Kidney glomerular epithelial cell (primary cell): ENCODE results near the gene PCIF1.
"Not testable (repeated sequence)": the region's sequence is repeated elsewhere in the genome, so short reads cannot be mapped to it uniquely, and the experiment has no call there.

Experiments used
- DNase-seq: peaks from one replicate; lab custom pipeline; 2025; lab: John Stamatoyannopoulos, UW

The PCIF1 gene

DNA sequence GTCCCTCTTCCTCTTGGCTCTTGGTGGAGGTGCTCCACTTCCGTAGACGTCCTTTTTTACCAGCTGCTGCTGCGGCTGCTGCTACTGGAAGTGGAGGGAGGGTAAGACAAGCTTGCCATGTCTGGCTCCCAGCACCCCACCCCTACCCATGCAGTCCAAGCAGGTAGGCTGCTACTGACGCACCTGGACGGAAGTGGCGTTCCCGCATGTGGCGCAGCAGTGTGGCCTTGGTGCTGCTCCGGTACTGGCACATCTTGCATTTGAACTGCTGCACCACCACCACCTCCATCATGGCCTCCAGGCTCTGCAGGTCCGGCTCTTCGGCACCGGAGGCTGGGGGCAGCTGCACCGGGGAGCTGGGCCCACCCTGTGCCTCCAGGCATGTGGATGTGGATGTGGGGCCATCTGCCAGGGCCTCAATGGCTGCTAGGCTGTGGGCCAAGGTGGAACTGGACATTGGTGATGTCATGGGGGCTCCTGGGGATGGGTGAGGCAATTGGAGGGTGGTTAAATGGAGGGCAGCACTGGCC lies 33.1 kb downstream of the PCIF1 start:
- DNase-seq = no peak

DNA sequence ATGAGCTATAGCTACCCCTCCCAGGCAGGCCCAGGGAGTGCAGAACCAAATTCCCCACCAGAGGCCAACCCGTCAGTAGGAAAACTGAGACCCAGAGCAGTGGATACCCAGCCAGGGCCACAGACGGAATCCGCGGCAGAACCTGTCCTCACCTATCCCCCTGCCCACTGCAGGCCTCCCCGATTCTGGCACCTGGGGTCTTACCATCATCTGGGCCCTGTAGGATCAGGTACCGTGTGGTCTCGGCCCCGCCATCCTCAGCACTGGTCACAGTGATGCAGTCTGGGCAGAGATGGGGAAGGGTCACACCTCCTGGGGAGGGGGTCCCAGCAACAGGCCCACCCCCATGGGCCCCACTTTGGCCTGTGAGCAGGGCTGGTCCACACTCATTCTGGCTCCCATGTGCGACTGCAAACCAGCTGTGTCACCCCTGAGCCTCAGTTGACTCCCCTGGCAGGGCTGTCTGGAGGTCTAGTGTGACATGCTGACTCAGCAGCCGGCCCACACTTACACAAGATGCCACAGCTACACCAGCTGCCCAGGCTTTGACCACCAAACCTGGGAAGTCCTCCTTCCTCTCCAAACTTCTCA lies 33.7 kb downstream of the PCIF1 start:
- DNase-seq = no peak

DNA sequence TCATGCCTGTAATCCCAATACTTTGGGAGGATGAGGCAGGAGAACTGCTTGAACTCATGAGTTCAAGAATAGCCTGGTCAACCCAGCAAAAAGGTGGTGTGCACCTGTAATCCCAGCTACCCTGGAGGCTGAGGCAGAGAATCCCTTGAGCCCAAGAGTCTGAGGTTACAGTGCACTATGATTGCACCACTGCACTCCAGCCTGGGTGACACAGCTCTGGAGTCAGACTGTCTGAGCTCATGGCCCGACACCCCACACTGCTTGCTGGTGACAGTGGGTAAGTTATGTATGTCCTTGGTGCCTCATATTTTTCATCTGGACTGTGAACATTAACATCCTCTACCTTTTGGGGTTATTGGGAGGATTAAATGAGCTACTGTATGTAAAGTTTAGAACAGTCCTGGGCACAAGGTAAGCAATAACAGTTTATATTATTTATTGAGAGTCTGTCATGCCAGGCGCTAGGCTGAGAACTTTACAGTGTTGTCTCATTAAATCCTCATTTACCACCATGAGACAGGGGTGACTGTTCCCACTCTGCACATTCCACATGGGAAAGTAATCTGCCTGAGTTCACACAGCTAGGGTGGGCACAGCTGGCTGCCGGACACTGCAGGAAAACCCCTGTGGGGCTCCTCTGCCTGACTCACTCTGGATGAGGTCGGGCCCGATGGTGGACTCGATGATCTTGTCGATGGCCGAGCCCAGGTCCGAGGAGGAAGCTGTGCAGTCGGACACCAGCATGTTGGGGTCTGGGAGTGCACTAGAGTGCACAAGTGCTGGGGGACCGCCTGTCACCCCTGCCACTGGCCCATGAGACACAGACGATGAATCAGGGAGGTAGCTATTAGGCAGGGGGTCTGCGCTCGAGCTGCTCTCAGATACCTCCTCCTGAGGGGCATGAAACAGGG lies 34.6 kb downstream of the PCIF1 start:
- no peak for DNase-seq

DNA sequence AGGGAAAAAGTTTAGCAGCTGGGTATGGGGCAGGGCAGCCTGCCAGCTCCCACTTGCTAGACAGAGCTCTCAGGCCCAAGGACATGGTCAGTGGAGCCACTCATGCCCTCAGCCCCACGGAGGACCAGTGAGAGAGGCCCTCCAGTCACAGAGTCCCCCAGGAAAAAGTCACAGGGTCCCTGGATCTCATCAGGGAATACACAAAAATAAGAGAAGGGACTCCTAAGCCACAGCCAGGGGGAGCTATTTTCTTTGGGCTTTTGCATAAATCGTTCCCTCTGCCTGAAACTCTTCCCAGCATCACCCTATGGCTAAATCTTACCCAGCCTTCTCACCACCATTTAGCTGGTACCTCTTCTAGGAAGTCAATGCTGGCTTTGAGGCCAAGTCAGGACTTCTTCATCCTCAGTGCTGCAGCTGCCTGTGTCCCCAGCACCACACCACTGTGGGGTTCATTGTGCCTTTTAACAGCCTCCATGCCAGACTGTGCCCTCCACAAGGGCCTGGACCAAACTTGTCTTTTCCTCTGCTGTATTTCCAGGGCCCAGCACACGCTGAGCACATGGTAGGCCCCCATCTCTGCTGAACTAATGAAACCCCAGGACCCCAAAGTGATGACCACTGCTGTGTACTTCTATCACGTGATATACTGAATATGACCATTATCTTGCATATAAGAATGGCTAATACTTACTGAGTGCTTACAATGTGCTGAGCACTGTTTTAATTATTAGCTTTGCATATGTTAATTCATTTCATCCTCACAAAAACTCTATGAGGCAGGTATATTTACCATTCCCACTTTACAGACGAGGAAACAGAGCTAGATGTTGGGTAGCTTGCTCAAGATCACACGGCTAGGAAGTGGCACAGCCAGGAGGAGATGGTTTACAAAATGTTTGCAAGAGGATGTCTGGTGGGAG lies 35.5 kb downstream of the PCIF1 start:
- DNase-seq = peak; percentile 11

DNA sequence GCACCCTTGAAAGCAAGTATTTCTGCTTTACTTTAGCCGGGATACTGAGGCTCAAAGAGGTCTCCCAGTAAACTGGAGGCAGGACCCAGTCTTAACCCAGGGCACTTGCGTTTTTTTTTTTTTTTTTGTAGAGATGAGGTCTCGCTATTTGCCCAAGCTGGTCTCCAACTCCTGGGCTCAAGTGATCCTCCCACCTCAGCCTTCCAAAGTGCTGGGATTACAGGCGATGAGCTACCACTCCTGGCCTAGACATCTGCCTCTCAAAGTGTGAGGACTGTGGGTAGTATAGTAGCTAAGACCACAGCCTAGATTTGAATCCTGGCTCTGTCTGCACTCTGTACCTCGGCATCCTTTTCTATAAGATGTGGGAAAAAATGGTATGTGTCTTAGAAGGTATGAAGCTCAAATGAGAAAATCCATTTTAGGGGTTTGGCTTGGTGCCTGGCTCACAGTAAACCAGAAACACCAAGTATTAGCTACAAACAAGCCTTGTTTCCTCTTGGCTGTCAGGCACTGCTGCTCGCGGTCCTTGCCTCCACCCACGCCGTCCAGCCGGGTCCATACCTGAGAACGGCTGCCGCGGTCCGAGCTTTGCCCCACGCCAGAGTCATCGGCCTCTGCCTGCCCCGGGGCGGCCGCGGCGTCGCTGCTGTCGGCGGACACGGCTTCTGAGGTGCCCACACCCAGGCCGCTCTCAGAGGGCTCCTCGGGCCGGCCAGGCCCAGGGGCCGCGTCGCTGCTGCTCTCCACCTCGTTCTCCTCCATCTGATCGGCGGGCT lies 36.4 kb downstream of the PCIF1 start:
- DNase-seq = no peak

DNA sequence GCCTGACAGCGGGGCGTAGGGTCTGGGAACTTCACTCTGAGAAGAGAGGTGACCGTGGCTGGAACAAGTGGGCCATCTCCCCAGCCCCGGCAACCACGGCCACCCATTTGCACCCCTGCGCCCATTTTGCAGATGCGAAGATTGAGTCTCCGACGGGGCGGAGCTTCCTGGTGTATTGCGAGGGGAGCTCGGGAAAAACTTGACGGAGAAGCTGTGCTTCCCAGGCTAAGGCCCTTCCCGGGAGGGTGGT lies 36.9 kb downstream of the PCIF1 start:
- DNase-seq = no peak

DNA sequence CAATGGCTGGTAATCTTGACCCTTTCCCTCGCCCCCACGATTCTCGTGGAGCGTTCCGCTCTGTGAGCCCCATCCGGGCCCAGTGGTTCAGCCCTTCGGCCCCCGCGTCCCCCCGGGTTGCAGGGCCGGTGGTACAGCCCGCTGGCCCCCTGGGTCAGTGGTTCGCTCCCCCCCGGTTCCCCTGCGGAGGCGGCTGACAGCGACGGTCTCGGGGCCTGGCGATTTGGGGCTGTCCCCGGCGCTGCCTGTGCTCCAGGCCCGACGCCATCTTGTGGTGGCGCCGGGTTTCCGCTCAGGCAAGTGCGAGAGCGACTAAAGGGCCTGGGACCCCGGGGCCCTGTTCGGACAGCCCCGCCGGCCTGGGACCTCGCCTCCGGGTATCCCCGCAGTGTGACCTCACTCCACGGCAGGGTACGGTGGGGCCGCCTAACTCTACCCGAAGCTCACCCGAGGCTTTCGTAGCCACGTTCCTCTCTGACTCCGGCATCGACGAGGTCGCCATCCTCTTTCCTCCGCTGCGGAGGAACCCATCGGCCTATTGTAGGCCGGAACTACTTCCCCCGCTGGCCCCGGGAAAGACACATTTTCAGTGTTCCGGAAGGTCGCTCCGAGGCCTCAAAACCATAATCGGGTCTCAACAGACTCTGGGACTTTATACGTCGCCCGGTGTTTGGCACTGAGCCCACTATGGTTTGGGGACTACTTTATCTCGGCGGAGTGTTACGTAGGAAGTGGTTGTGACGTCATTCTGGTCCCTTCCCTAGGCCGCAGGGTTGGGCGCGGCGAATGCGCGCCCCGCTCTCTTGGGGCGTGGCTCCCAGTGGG lies 37.4 kb downstream of the PCIF1 start, which contains the start of gene ZNF335:
ZNF335 (minus strand) TSS at position 529 of the 825 bp plus-strand sequence. CDS start 793 bp downstream, outside the sequence.
- DNase-seq = peak; percentile 88

DNA sequence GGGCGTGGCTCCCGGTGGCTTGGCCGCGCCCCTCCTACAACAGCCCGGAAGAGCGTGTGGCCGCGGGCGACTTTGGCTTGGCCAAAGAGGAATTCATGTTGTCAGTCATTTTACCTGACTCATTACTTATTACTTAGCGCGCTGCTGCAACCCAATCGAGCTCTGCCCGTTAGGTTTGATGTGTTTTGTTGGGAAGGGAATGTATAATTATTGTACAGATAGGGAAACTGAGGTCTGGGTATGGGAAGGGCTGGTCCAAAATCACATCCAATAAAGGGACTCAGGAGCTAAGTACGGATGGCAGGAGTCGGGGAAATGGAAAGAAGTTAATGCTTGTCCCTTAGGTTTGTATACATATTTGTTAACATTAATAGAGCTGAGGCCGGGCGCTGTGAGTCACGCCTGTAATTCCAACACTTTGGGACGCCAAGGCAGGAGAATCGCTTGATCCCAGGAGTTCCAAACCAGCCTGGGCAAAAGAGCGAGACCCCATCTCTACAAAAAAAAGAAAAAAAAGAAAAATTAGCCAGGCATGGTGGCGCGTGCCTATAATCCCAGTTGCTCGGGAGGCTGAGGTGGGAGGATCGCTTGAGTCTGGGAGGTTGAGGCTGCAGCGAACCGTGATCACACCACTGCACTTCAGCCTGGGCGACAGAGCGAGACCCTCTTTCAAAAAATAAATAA lies 38.2 kb downstream of the PCIF1 start:
- peak; percentile 95 for DNase-seq

DNA sequence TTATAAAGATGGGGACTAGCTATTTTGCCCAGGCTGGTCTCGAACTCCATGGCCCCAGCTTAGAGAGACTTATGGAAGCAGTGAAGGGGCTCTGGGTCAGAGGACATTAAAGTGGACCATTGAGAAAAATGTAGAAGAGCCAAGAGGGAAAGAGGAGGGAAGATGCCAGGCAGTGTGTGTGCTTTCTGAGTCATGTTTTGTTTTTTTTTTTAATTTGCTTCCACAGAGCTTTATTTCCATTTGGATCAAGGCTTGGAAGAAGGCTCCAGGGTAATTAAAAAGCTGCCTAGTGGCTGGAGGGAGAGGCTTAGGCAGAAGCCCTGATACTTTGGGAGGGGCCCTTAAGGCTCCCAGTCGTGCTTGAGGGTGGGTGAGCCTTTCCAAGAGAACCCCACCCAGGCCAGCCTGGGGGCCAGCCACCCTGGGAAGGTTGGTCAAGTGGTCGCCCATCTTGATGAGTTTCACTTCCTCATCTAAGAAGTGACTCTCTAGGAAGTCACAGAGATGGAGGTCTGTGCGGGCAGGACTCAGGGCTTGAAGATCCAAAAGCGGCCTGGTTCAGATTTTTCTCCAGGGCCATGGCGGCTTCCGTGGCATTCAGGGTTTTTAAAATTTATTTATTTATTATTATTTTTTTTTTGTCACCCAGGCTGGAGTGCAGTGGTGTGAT lies 40.5 kb downstream of the PCIF1 start:
- no peak for DNase-seq

DNA sequence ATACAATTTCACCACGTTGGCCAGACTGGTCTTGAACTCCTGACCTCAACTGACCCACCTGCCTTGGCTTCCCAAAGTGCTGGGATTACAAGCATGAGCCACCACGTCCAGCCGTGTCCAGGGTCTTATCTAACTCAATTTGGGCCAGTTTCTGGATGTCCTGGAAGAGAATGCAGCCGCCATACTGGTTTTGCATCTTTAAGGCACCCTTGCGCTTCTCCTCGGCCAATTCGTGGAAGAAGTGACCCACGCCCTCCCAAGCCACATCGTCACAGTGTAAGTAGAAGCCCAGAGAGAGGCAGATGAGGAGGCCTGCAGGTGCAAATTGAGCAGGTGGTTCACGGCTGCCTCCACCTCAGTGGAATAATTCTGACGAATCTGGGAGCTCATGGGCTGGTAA lies 41.2 kb downstream of the PCIF1 start:
- DNase-seq = no peak

DNA sequence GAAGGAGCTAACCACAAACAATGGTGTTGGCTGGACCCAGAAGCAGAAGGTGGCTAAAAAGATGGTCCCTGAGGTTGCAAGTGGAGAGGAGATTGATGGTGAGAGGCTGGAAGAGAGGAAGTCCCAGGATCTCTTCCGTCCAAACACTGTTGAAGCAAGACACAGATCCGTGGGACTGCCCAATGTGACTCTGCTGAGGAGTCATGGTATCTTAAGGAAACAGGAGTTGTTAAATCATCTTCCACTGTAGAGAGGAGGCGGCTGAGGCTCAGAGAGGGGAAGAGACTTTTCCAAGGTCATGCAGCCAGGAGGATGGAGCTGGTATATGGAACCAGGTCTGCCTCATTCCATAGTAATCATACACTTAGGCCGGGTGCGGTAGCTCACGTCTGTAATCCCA lies 41.6 kb downstream of the PCIF1 start:
- no peak for DNase-seq

DNA sequence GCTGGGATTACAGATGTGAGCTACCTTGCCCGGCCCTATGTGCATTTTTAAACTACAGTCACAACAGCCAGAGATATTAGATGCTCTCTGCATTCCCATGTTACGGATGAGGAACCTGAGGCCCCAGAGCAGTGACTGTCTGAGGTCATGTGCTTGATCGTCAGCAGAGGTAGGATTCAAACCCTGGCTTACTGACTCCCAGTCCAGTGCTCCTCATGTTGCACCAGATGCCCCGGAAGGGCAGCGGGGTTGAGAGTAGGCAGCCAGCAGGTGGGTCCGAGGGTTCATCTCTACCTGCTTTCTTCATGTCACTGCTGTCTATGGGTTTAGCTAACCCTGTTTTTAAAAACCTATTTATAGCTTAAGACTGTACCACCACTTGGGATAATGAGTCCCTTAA lies 46.8 kb downstream of the PCIF1 start:
- no peak for DNase-seq

DNA sequence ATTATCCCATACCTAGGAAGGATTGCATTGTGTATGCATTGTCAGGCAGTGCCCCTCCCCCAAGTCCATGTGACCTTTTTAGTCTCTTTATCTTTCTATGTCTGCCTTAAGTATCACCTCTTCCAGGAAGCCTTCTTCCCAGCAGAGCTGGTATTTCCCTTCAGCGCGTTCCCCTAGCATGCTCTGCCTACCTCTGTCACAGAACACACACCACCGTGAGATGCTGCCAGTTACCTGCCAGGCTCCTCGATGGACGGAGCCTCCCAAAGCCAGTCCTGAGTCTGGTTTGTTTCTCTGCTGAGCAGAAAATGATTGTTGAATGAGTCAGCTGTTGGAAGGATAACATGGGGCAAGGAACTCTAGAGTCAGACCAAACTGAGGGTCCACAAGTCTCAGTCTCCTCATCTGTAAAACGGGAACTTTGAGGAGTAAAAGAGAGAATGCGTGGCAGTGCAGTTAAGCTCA lies 48.8 kb downstream of the PCIF1 start:
- no peak for DNase-seq

DNA sequence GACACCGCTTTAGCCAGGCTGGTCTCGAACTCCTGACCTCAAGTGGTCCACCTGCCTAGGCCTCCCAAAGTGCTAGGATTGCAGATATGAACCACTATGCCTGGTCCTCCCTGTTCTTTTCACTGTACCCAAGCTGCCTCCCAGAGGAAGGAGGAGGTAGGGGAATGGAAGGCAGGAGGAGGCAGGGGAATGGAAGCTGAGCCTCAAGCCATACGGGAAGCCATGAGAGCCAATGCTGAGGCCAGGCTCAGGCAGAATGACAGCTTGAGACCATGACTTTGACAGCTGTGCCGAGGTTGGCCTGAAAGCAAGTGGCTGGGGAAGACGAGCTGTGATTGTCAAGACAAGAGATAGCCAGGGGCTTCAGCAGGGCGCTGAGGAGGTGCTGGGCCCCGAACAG lies 51.1 kb downstream of the PCIF1 start:
- DNase-seq = no peak

DNA sequence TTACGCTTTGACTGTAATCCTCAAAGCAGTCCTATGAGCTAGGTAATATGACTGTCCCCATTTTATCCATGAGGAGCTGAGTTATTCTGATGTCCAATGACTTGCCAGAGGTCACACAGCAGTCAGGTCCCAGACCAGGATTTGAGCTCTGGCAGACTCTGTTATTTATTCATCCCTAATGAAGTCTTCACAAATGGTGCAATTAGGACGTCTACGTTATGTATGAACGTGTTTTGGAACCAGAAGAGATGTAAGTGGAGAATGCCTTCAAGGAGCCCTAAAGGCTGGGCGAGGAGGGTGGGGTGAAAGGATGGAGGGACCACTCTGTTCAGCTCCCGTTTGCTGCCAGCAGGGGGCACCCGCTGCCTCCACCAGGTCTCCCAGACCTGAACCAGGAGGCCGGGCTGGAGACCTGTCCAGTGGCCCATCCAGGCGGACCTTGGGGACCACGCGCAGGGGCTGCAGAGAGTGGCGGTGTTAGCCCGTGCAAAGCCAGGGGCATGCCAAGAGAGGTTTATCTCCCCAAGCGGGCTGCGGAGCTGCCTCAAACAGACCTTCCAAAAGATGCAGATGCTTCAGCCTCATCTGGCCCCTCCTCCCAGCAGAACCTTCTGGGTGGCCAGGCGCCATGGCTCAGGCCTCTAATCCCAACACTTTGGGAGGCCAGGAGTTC lies 52.8 kb downstream of the PCIF1 start:
- DNase-seq = peak; percentile 37

DNA sequence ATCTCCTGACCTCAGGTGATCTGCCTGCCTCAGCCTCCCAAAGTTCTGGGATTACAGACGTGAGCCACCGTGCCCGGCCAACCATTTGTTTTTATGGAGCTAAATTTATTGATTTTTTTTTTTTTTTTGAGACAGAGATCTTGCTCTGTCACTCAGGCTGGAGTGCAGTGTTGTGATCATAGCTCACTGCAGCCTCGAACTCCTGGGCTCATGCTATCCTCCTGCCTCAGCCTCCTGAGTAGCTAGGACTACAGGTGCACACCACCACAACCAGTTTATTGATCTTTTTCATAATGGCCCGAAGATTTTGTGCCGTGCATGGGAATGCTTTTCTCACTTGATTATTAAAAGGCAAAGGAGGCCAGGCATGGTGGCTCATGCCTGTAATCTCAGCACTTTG lies 54.3 kb downstream of the PCIF1 start:
- not testable (repeated sequence) for DNase-seq

DNA sequence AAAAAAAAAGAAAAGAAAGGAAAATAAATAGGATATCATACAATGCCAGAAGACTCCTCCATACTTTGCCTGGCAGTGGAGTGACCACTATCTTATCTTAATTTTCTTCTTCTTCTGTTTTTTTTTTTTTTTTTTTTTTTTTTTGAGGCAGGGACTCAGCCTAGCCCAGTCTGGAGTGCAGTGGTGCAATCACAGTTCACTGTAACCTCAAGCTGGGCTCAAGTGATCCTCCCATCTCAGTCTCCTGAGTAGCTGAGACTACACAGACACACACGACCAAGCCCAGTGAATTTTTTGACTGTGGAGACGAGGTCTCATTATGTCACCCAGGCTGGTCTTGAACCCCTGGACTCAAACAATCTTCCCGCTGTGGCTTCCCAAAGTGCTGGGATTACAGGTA lies 57.1 kb downstream of the PCIF1 start:
- no peak for DNase-seq

DNA sequence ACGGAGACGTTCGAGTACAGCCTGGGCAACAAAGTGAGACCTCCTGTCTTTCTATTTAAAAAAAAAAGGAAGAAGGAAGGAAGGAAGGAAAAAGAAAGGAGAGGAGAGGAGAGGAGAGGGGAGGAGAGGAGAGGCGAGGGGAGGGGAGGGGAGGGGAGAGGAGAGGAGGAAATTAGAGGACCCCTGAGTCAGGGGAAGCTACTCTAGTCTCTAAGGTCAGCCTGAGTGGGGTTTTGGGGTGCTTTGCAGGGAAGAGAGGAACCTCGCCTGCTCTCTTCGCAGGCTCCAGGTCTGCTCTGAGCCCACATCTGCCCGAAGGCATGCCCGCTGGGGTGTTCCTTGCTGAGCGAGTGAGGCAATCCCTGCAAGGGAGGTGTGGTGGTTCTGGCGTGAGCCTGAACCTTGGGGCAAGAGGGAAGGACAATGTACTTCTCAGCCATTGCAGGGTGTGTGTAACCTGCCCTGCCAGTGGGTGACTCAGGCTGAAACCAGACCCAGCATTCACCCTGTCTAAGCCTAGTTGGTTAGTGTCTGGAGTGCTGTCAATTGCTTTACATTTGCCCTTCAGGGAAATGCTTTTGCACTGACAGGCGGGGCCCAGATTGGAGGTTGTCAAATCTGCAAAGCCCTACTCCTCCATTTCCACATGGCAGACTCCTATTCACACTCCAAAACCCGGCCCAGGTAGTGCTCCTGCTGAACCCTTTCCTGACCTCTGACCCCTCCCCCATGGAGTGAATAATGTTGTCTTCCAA lies 58.9 kb downstream of the PCIF1 start:
- DNase-seq = peak; percentile 23
